Kidney epithelial cell (primary cell): ENCODE measurements around the gene GIN1. TPM values are rescaled to one million over a fixed set of nuclear protein-coding genes. Genes with fewer than 3 reads are reported as not detected.

Experiments
- DNase-seq: peaks from one replicate; pipeline ENCODE4 v3.0.0-alpha.2; 2010; ENCODE audit warnings: low read depth
- H3K27me3 ChIP-seq: 2 replicates; pipeline ENCODE4 v1.6.0; 2011; ENCODE audit warnings: low read length; ENCODE audit not compliant: control insufficient read depth, insufficient read depth
- H3K36me3 ChIP-seq: 2 replicates; pipeline ENCODE4 v1.5.1; 2011; ENCODE audit warnings: low read length; ENCODE audit not compliant: control insufficient read depth, insufficient read depth
- H3K4me3 ChIP-seq: 2 replicates; pipeline ENCODE4 v1.5.1; 2011; ENCODE audit warnings: low read depth, mild to moderate bottlenecking, control low read depth, low read length
- CTCF ChIP-seq: IDR thresholded peaks from 2 replicates; pipeline ENCODE4 v1.5.1; 2011; ENCODE audit warnings: mild to moderate bottlenecking, moderate library complexity, low read length, control low read depth, inconsistent platforms; ENCODE audit not compliant: insufficient read depth, poor library complexity, severe bottlenecking
- total RNA-seq: library from RNA; depleted of rRNA; stranded (reverse); fragments of >200 nt; gene quantifications from 2 replicates; pipeline ENCODE4 v1.2.3, GENCODE V29; 2015

Gene GIN1
- total RNA-seq, 1 donor from 2014 or later = 4.2 TPM

GRCh38 chr5:103127292-103127817, 7.4 kb upstream of the GIN1 start:
- no peaks in the 10 kb centered on the region for H3K36me3 ChIP-seq
- no peaks in the 10 kb centered on the region for H3K27me3 ChIP-seq
- H3K4me3 ChIP-seq = no peak overlapping the region
- no peak for DNase-seq
- TF ChIP-seq CTCF = no peak

GRCh38 chr5:103126557-103126956, 6.6 kb upstream of the GIN1 start:
- H3K4me3 ChIP-seq = no peak overlapping the region
- no peak for TF ChIP-seq CTCF
- no peaks in the 10 kb centered on the region for H3K36me3 ChIP-seq
- DNase-seq = no peak
- H3K27me3 ChIP-seq = no peaks in the 10 kb centered on the region

- H3K27me3 ChIP-seq = no peaks in the 10 kb centered on the region
- no peaks in the 10 kb centered on the region for H3K36me3 ChIP-seq
- no peak overlapping the region for H3K4me3 ChIP-seq
- TF ChIP-seq CTCF = no peak
- no peak for DNase-seq
Measured at GRCh38 chr5:103122242-103122641, 2.3 kb upstream of the GIN1 start.

GRCh38 chr5:103120607-103121200, 766 bp upstream of the GIN1 start:
- Histone ChIP-seq H3K4me3 (peak overlapping the region; percentile 59), H3K36me3 (no peaks in the 10 kb centered on the region), H3K27me3 (no peaks in the 10 kb centered on the region)
- TF ChIP-seq CTCF = no peak
- DNase-seq = no peak

- Histone ChIP-seq H3K4me3 (peak overlapping the region; percentile 59), H3K27me3 (no peaks in the 10 kb centered on the region), H3K36me3 (no peaks in the 10 kb centered on the region)
- TF ChIP-seq CTCF = no peak
- DNase-seq = no peak
Measured at GRCh38 chr5:103119070-103119764, 721 bp downstream of the GIN1 start.
